B cell (primary cell): ENCODE data around the gene FTO. TPM values are rescaled to one million over a fixed set of nuclear protein-coding genes. Genes with fewer than 3 reads are reported as not detected.

Experiments used
- ATAC-seq: fragments of 200-7000 bp; cut with Tn5 transposase; one replicate; pipeline ENCODE4 v1.10.0; 2021; ENCODE audit warnings: low read depth, mild to moderate bottlenecking, moderate number of reproducible peaks, moderate library complexity
- CTCF ChIA-PET: fragments of 350-600 bp; sonication (Branson Sonifier 250); formaldehyde crosslinking; loops from one replicate; lab custom pipeline; 2021; ENCODE audit warnings: antibody characterized with exemption, inconsistent platforms; lab: Charles Lee
- POLR2A ChIA-PET: fragments of 350-600 bp; sonication (Branson Sonifier 250); formaldehyde crosslinking; loops from one replicate; lab custom pipeline; 2021; ENCODE audit warnings: antibody characterized with exemption; lab: Charles Lee
- DNase-seq: peaks from one replicate; pipeline ENCODE4 v3.0.0; 2013
- H2AFZ ChIP-seq: 2 replicates; pipeline ENCODE4 v1.6.1; 2012; ENCODE audit warnings: mild to moderate bottlenecking, low read depth, low read length; ENCODE audit not compliant: insufficient read depth, poor library complexity, severe bottlenecking
- H3K27ac ChIP-seq, 2 donors: 1 replicate in 1 of 2; 2 replicates in 1 of 2; pipeline ENCODE4 v1.5.1; 2012 to 2013; ENCODE audit warnings: low read length in 2 of 2, mild to moderate bottlenecking in 2 of 2, moderate library complexity in 1 of 2
- H3K27me3 ChIP-seq, 4 experiments: fragments of 200-600 bp in 1 of 4; sonication (generic) in 1 of 4; replicated peaks in 1 of 4; 1 replicate in 2 of 4; 2 replicates in 2 of 4; pipeline versions ENCODE4 v1.6.1 to v1.7.0; 2013 to 2016; ENCODE audit warnings: low read length in 3 of 4, mild to moderate bottlenecking in 2 of 4, mixed read lengths in 1 of 4, moderate library complexity in 1 of 4; ENCODE audit not compliant: insufficient read depth in 4 of 4, control insufficient read depth in 3 of 4; ENCODE audit errors: control extremely low read depth in 1 of 4
- H3K36me3 ChIP-seq, 2 experiments: replicated peaks in 1 of 2; 1 replicate in 1 of 2; 2 replicates in 1 of 2; pipeline versions ENCODE4 v1.6.1 to v1.7.1; 2013; ENCODE audit warnings: low read length in 1 of 2; ENCODE audit not compliant: insufficient read depth in 2 of 2, control insufficient read depth in 1 of 2; ENCODE audit errors: control extremely low read depth in 1 of 2, extremely low read depth in 1 of 2
- H3K4me1 ChIP-seq, 2 donors: fragments of 200-600 bp in 1 of 2; sonication (generic) in 1 of 2; 1 replicate in 1 of 2; 2 replicates in 1 of 2; pipeline versions ENCODE4 v1.5.1 to v1.6.1; 2013 to 2017; ENCODE audit warnings: low read length in 2 of 2; ENCODE audit not compliant: control insufficient read depth in 2 of 2, insufficient read depth in 2 of 2
- H3K4me2 ChIP-seq: replicated peaks from 2 replicates; pipeline ENCODE3; 2012; ENCODE audit warnings: mild to moderate bottlenecking, low read depth, low read length; ENCODE audit not compliant: poor library complexity, severe bottlenecking
- H3K4me3 ChIP-seq, 5 experiments: fragments of 200-600 bp in 1 of 5; sonication (generic) in 1 of 5; 1 replicate in 3 of 5; 2 replicates in 2 of 5; pipeline versions ENCODE4 v1.5.1 to v1.7.0; 2011 to 2016; ENCODE audit warnings: low read length in 4 of 5, mild to moderate bottlenecking in 4 of 5, low read depth in 2 of 5, control low read depth in 1 of 5, moderate library complexity in 1 of 5; ENCODE audit not compliant: insufficient read depth in 1 of 5; ENCODE audit errors: control extremely low read depth in 1 of 5, extremely low read depth in 1 of 5
- H3K79me2 ChIP-seq: fragments of 200-600 bp; sonication (generic); one replicate; pipeline ENCODE4 v1.6.0; 2016; ENCODE audit warnings: low read length; ENCODE audit not compliant: control insufficient read depth, insufficient read depth
- H3K9ac ChIP-seq: fragments of 200-600 bp; sonication (generic); 2 replicates; pipeline ENCODE4 v1.6.1; 2017; ENCODE audit warnings: mild to moderate bottlenecking, low read length, moderate library complexity
- H3K9me3 ChIP-seq, 3 donors: one replicate each; pipeline versions ENCODE4 v1.6.1 to v1.7.1; 2013; ENCODE audit warnings: low read length in 2 of 3; ENCODE audit not compliant: control insufficient read depth in 2 of 3, insufficient read depth in 1 of 3; ENCODE audit errors: control extremely low read depth in 1 of 3
- H4K20me1 ChIP-seq: 2 replicates; pipeline ENCODE4 v1.6.0; 2012; ENCODE audit warnings: mild to moderate bottlenecking, low read length; ENCODE audit not compliant: insufficient read depth, control insufficient read depth, poor library complexity, severe bottlenecking
- H3K27ac Mint-ChIP-seq: one replicate; pipeline ENCODE4 v1.8.0; 2021; ENCODE audit warnings: mixed read lengths
- H3K27me3 Mint-ChIP-seq: one replicate; pipeline ENCODE4 v1.8.0; 2021; ENCODE audit warnings: mixed read lengths
- H3K4me1 Mint-ChIP-seq: one replicate; pipeline ENCODE4 v1.8.0; 2021; ENCODE audit warnings: mixed read lengths
- H3K4me3 Mint-ChIP-seq: one replicate; pipeline ENCODE4 v1.8.0; 2021; ENCODE audit warnings: mixed read lengths
- H3K9me3 Mint-ChIP-seq: one replicate; pipeline ENCODE4 v1.8.0; 2022; ENCODE audit warnings: mixed read lengths; ENCODE audit not compliant: insufficient read depth
- CTCF ChIP-seq: fragments of 200-600 bp; IDR thresholded peaks from one replicate; pipeline ENCODE4 v1.8.0; 2022; ENCODE audit warnings: antibody characterized with exemption, mild to moderate bottlenecking
- EZH2 ChIP-seq: IDR thresholded peaks from 2 replicates; pipeline ENCODE4 v1.6.1; 2012; ENCODE audit warnings: borderline replicate concordance, low read depth, mild to moderate bottlenecking, moderate library complexity, low read length; ENCODE audit not compliant: insufficient read depth, poor library complexity, severe bottlenecking
- WGBS: methylation state at CpG from one replicate; pipeline ENCODE4 v1.1.5; 2013; ENCODE audit warnings: missing lambda C conversion rate; ENCODE audit not compliant: insufficient coverage; 5-methylcytosine and 5-hydroxymethylcytosine counted together
- intact Hi-C: fragments of 100-400 bp; cut with micrococcal nuclease; formaldehyde crosslinking; loops from one replicate; pipeline ENCODE4 v1.10.0; 2022
- polyA plus RNA-seq: library from polyadenylated mRNA; depleted of rRNA; stranded (reverse); fragments of >200 nt; gene quantifications from 2 replicates; pipeline ENCODE4 v1.2.3, GENCODE V29; 2012
- total RNA-seq, 2 donors: library from RNA; stranded (reverse); fragments of 120-200 nt in 1 of 2; gene quantifications; 1 replicate in 1 of 2; 2 replicates in 1 of 2; pipeline versions ENCODE4 v1.2.3 to v1.2.4, GENCODE V29; 2013 to 2022

FTO gene
- total and polyA plus RNA-seq, 2 donors (not counting 1 experiment from before 2014, with no cell fraction given) = 26.5 to 68.5 TPM

- Mint-ChIP-seq H3K27ac (no peak overlapping the region), H3K4me1 (no peaks in the 10 kb centered on the region), H3K9me3 (no peaks in the 10 kb centered on the region), H3K4me3 (no peak overlapping the region), H3K27me3 (peaks cover 41% of the 10 kb centered on the region)
- no peak overlapping the region for H3K27ac ChIP-seq
- DNase-seq (no peak), ATAC-seq (no peak)
- peaks cover 0 to 3% (median 0%) of the 10 kb centered on the region in 3 donors for H3K9me3 ChIP-seq
- ChIA-PET CTCF (no interaction called here), POLR2A (no interaction called here)
- intact Hi-C loops = no loop called here
- TF ChIP-seq CTCF (no peak), EZH2 (no peak)
- H4K20me1 ChIP-seq = no peaks in the 10 kb centered on the region
- 50% methylated on average over 15 of the region's 19 CpGs for WGBS
- peaks cover 0 to 8% (median 0%) of the 10 kb centered on the region in 4 experiments for H3K27me3 ChIP-seq
- no peaks in the 10 kb centered on the region for H3K36me3 ChIP-seq
- no peak overlapping the region for H3K9ac ChIP-seq
- H3K4me2 ChIP-seq = no peak overlapping the region
- no peaks in the 10 kb centered on the region for H3K79me2 ChIP-seq
- H2AFZ ChIP-seq = no peak overlapping the region
- H3K4me1 ChIP-seq = no peaks in the 10 kb centered on the region
- H3K4me3 ChIP-seq = no peak overlapping the region
Observed at GRCh38 chr16:54176376-54176901, 472.5 kb downstream of the FTO start.

GRCh38 chr16:54177052-54177861 is 473.3 kb downstream of the FTO start:
- Mint-ChIP-seq H3K9me3 (no peaks in the 10 kb centered on the region), H3K4me3 (no peak overlapping the region), H3K4me1 (no peaks in the 10 kb centered on the region), H3K27me3 (peaks cover 35% of the 10 kb centered on the region), H3K27ac (no peak overlapping the region)
- CTCF ChIA-PET = no interaction called here
- POLR2A ChIA-PET = no interaction called here
- ATAC-seq (no peak), DNase-seq (no peak)
- Histone ChIP-seq H3K27me3 (peaks cover 0 to 8% (median 0%) of the 10 kb centered on the region in 4 experiments), H3K9ac (no peak overlapping the region), H3K79me2 (no peaks in the 10 kb centered on the region), H3K4me3 (no peak overlapping the region), H3K36me3 (no peaks in the 10 kb centered on the region), H3K4me1 (no peaks in the 10 kb centered on the region), H4K20me1 (no peaks in the 10 kb centered on the region), H3K4me2 (no peak overlapping the region), H2AFZ (no peak overlapping the region), H3K9me3 (peaks cover 0 to 3% (median 0%) of the 10 kb centered on the region in 3 donors), H3K27ac (no peak overlapping the region)
- WGBS = 94% methylated on average over 23 of the region's 26 CpGs
- TF ChIP-seq CTCF (no peak), EZH2 (no peak)
- intact Hi-C loops = no loop called here
